A673 (cell line): ENCODE measurements around the gene SSTR4.

Experiments used
- CTCF ChIP-seq: fragments of 300-800, 200-600 bp; sonication (generic); conservative IDR thresholded peaks from 2 replicates; pipeline ENCODE4 v1.5.1; 2017; ENCODE audit warnings: low read depth, mild to moderate bottlenecking, antibody characterized with exemption, low read length, moderate library complexity, mixed read lengths
- EZH2 ChIP-seq: fragments of 200-600 bp; sonication (generic); IDR thresholded peaks from 2 replicates; pipeline ENCODE4 v1.6.1; 2017; ENCODE audit warnings: borderline replicate concordance, low read depth, mild to moderate bottlenecking, mixed read lengths, antibody characterized with exemption, low read length; ENCODE audit not compliant: poor library complexity, severe bottlenecking

DNA sequence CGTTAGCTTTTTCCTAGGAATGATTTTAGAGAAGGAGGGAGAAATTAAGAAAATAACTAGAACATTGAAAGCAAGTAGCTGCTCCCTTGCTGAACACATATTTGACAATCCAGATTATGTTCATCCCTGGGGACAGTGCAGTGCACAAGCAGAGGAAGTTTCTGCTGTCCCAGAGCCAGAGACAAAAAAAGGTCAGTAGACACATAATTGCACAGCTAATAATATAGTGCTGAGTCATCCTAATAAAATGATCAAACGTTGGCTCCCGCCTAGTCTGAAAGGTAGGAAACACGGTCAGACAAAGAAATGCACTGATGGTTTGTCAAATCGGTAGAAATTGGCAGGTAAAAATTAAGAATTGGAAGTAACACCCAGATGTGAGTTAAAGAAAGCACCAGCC is 21.7 kb upstream of the SSTR4 start:
- TF ChIP-seq CTCF (no peak), EZH2 (no peak)
